Measurements from ENCODE around the gene SPRY4.

GRCh38 chr5:142287973-142288313 lies 36.9 kb downstream of the SPRY4 start:
- TF ChIP-seq CTCF (conservative IDR thresholded peaks at IDR 0.05 in 1 of 2, IDR thresholded peaks at IDR 0.05 in 1 of 2; ENCODE audit: low read depth in 1 of 2, low read length in 2 of 2) = no peak
- no peak for TF ChIP-seq EZH2 (IDR thresholded peaks at IDR 0.05; ENCODE audit: low read length, missing control alignments)

All from fibroblast of lung (primary cell).